ENCODE data around the gene CERS6. TPM values are rescaled to one million over a fixed set of nuclear protein-coding genes. Genes with fewer than 3 reads are reported as not detected.

Gene CERS6
- total and polyA plus RNA-seq, 10 of the 15 experiments (the other 5 are each of a cell fraction or from before 2014, with no cell fraction given) = 1.3 to 20.4 (median 14.1) TPM

DNA sequence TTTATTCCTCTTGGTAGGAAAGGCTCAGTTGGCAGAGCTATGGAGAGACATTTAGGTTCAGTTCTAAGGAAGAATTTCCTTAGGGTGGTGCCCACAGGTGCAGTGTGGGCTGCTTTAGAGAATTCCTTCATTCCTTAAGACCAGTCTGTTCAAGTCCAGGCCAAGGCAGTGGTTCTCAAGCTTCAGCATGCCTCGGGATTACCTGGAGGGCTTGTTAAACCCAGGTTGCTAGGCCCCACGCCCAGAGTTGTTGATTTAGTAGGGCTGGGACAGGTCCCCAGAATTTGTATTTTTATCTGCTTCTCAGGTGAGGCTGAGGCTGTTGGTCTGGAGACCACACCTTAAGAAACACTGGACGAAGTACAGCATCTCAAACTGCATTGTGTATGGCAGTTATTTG, 68.9 kb downstream of the CERS6 start (continued):
- TF ChIP-seq ZNF687 (IDR thresholded peaks at IDR 0.05) = no peak
- no peak for TF ChIP-seq CBX3 (IDR thresholded peaks at IDR 0.05; ENCODE audit: borderline replicate concordance, low read depth)
- no peak for TF ChIP-seq HSF1 (IDR thresholded peaks at IDR 0.05; ENCODE audit: low read depth, low read length)
- no peak for TF ChIP-seq STAT1 (conservative IDR thresholded peaks at IDR 0.05)
- TF ChIP-seq KLF5 (IDR thresholded peaks at IDR 0.05; ENCODE audit: partially characterized antibody) = no peak

- Histone ChIP-seq H3K4me1 (ENCODE audit: control insufficient read depth, insufficient read depth, low read length) (peaks cover 42% of the 10 kb centered on the region), H3K27me3 (replicated peaks in 1 of 2; ENCODE audit: control insufficient read depth in 2 of 2, insufficient read depth in 2 of 2, low read length in 1 of 2) (no peaks in the 10 kb centered on the region), H3K4me3 (no peak overlapping the region), H4K20me1 (ENCODE audit: control insufficient read depth, insufficient read depth) (no peaks in the 10 kb centered on the region; the same call in 1 of the 2 replicates), H3K9ac (ENCODE audit: control insufficient read depth, insufficient read depth, low read length) (no peak overlapping the region), H3K4me2 (ENCODE audit: control insufficient read depth, insufficient read depth) (no peak overlapping the region), H3K9me3 (replicated peaks; ENCODE audit: control insufficient read depth, insufficient read depth, low read length) (no peaks in the 10 kb centered on the region), H3K36me3 (ENCODE audit: control insufficient read depth in 2 of 2, insufficient read depth in 2 of 2, low read length in 1 of 2) (no peaks in the 10 kb centered on the region), H3K79me2 (ENCODE audit: control insufficient read depth, insufficient read depth, low read length) (peaks cover 65% of the 10 kb centered on the region), H2AFZ (ENCODE audit: control insufficient read depth, low read depth, low read length) (no peak overlapping the region), H3K27ac (ENCODE audit: control insufficient read depth, insufficient read depth) (no peak overlapping the region)
- in situ Hi-C loops (cut with MboI) = no loop called here
- intact Hi-C loops (cut with micrococcal nuclease; ENCODE audit: unreplicated experiment) = no loop called here
- RAD21 ChIA-PET (ENCODE audit: unreplicated experiment) = no interaction called here
- no peak for TF ChIP-seq RAD21 (IDR thresholded peaks at IDR 0.05; ENCODE audit: insufficient read depth, low read depth, low read length)
- TF ChIP-seq ATF3 (IDR thresholded peaks at IDR 0.05; ENCODE audit: borderline replicate concordance, extremely low read depth, low read depth, low read length) = no peak
- no peak for TF ChIP-seq PBX3 (IDR thresholded peaks at IDR 0.05; ENCODE audit: insufficient replicate concordance, low read depth, low read length)
- no peak for TF ChIP-seq WRNIP1 (IDR thresholded peaks at IDR 0.05; ENCODE audit: borderline replicate concordance, low read depth, low read length)
- no peak for TF ChIP-seq HSF1 (IDR thresholded peaks at IDR 0.05; ENCODE audit: low read depth, low read length)
- no peak for TF ChIP-seq HDGF (IDR thresholded peaks at IDR 0.05)
- no TSS peak for BruUV-seq (replicated peaks)
- SMC1A ChIA-PET (ENCODE audit: uncharacterized antibody, unreplicated experiment) = interaction anchor here (1.0 kb wide), 1 partner anchor 9 kb away, joined by 4 read pairs; no protein-coding TSS in a partner anchor
- ATAC-seq = no peak
- DNase-seq (ENCODE audit: low read depth, low spot score) = no peak
- CTCF ChIA-PET = no interaction called here
- FAIRE-seq = no peak
- POLR2A ChIA-PET = no interaction called here
- 100% methylated on average over 1 of the region's 1 CpG for WGBS (ENCODE audit: insufficient coverage, insufficient replicate concordance, low lambda C conversion rate, missing lambda C conversion rate)
These were observed 69.8 kb downstream of the CERS6 start for GRCh38 chr2:168525716-168526446.

Measured in GM12878 (cell line).